Measurements from ENCODE around the gene AXIN1.

Gene AXIN1

GRCh38 chr16:309476-309875, 43.0 kb downstream of the AXIN1 start:
- TF ChIP-seq FOXP2 (optimal IDR thresholded peaks at IDR 0.05; ENCODE audit: borderline replicate concordance, extremely low read depth, extremely low read length, insufficient read depth) (no peak), TAF1 (IDR thresholded peaks at IDR 0.05; ENCODE audit: borderline replicate concordance, insufficient read depth, low read length) (no peak), SIN3A (IDR thresholded peaks at IDR 0.05; ENCODE audit: borderline replicate concordance, insufficient read depth, low read length) (no peak), REST (IDR thresholded peaks at IDR 0.05; ENCODE audit: insufficient read depth in 1 of 2, low read depth in 2 of 2, low read length in 2 of 2) (no peak), POLR2AphosphoS5 (IDR thresholded peaks at IDR 0.05; ENCODE audit: low read depth, low read length) (no peak)

- TF ChIP-seq FOXP2 (optimal IDR thresholded peaks at IDR 0.05; ENCODE audit: borderline replicate concordance, extremely low read depth, extremely low read length, insufficient read depth), result no peak
- TF ChIP-seq SIN3A (IDR thresholded peaks at IDR 0.05; ENCODE audit: borderline replicate concordance, insufficient read depth, low read length), result no peak
- TF ChIP-seq REST (IDR thresholded peaks at IDR 0.05; ENCODE audit: insufficient read depth in 1 of 2, low read depth in 2 of 2, low read length in 2 of 2), result no peak
Measured at GRCh38 chr16:307691-308312, 44.7 kb downstream of the AXIN1 start.

GRCh38 chr16:306911-307370, 45.6 kb downstream of the AXIN1 start:
- TF ChIP-seq FOXP2 (optimal IDR thresholded peaks at IDR 0.05; ENCODE audit: borderline replicate concordance, extremely low read depth, extremely low read length, insufficient read depth) (no peak), TAF1 (IDR thresholded peaks at IDR 0.05; ENCODE audit: borderline replicate concordance, insufficient read depth, low read length) (no peak), REST (IDR thresholded peaks at IDR 0.05; ENCODE audit: insufficient read depth in 1 of 2, low read depth in 2 of 2, low read length in 2 of 2) (no peak), SIN3A (IDR thresholded peaks at IDR 0.05; ENCODE audit: borderline replicate concordance, insufficient read depth, low read length) (no peak), POLR2AphosphoS5 (IDR thresholded peaks at IDR 0.05; ENCODE audit: low read depth, low read length) (no peak)

GRCh38 chr16:305916-306626, 46.5 kb downstream of the AXIN1 start:
- no peak for TF ChIP-seq POLR2AphosphoS5 (IDR thresholded peaks at IDR 0.05; ENCODE audit: low read depth, low read length)
- no peak for TF ChIP-seq REST (IDR thresholded peaks at IDR 0.05; ENCODE audit: insufficient read depth in 1 of 2, low read depth in 2 of 2, low read length in 2 of 2)
- TF ChIP-seq FOXP2 (optimal IDR thresholded peaks at IDR 0.05; ENCODE audit: borderline replicate concordance, extremely low read depth, extremely low read length, insufficient read depth), result no peak
- TF ChIP-seq TAF1 (IDR thresholded peaks at IDR 0.05; ENCODE audit: borderline replicate concordance, insufficient read depth, low read length), result no peak
- no peak for TF ChIP-seq SIN3A (IDR thresholded peaks at IDR 0.05; ENCODE audit: borderline replicate concordance, insufficient read depth, low read length)

All from PFSK-1 (cell line).